Kidney capillary endothelial cell (primary cell): ENCODE measurements around the gene PGM5.
A peak's percentile ranks its signal among the peaks of the same experiment; 100 is the strongest.

ENCODE experiments used
- DNase-seq: peaks from one replicate; pipeline ENCODE4 v3.0.0-alpha.2; 2018; ENCODE audit warnings: low spot score

Gene PGM5

GRCh38 chr9:68437785-68438184, 81.4 kb downstream of the PGM5 start:
- no peak for DNase-seq

GRCh38 chr9:68443624-68444023, 87.2 kb downstream of the PGM5 start:
- no peak for DNase-seq

GRCh38 chr9:68446836-68447235, 90.4 kb downstream of the PGM5 start:
- no peak for DNase-seq

- DNase-seq: no peak
These were observed 91.2 kb downstream of the PGM5 start for GRCh38 chr9:68447611-68448010.

- DNase-seq: no peak
These were observed 98.3 kb downstream of the PGM5 start for GRCh38 chr9:68454579-68455334.

- no peak for DNase-seq
These were observed 99.0 kb downstream of the PGM5 start for GRCh38 chr9:68455451-68455850.

GRCh38 chr9:68457803-68458202, 101.4 kb downstream of the PGM5 start:
- DNase-seq: no peak

DNA sequence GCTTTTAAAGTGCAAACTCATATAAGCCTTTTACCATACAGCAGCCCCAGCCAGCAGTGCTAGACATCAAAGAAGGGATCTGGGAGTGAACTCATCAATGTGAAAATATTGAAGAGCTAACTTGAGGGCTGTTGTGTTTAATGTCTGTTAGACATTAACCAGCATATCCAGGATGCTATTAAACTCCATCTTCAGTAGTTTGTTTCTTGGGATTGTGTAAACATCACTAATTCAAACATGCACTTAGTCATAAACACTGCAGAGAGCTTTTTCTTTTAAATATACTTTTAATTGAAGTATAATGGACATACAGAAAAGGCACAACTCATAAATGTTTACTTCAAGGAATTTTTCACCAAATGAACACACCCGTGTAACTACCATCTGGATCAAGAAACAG, 102.5 kb downstream of the PGM5 start:
- no peak for DNase-seq

- DNase-seq: no peak
These were observed 105.8 kb downstream of the PGM5 start for GRCh38 chr9:68462105-68462775.

DNA sequence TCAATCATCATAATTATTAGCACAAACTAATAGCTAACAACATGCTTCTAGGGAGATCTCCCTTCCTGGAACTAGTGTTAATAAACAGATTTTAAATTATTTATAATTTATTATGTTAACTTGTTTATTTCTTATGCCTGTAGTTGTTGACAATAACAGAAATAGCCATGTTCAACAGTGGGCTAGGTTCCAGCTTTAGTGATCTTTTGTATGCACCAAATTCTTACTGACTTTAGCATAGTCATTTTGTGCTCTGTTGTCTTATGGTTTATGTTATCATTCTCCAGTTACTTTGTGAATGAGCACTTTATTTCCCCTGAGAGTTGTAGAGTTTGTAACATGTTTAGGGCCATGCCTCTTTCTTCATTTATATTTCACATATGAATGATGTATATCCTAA, 113.7 kb downstream of the PGM5 start:
- no peak for DNase-seq

GRCh38 chr9:68470634-68471033, 114.2 kb downstream of the PGM5 start:
- no peak for DNase-seq

- peak; percentile 9 for DNase-seq
These were observed 115.7 kb downstream of the PGM5 start for GRCh38 chr9:68472119-68472518.

- no peak for DNase-seq
These were observed 117.4 kb downstream of the PGM5 start for GRCh38 chr9:68473790-68474189.

DNA sequence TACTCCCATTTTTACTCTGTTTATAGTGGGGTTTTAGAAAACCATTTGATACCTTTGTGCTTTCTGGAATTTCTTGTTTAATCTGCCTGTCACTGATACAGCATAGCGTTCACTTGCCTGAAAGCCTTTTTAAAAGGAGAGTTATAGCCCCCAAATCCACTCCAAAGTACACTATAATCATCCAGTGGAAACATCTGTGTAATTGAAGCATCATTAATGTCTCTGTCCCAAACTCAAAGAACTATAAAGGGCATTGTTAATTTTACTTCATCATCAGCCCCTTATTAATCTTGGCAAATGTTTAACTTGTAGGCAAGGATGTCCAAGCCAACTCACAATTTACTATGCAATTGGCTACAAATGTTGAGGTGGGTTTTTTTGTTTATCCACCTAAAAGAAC, 120.0 kb downstream of the PGM5 start:
- no peak for DNase-seq

- DNase-seq: no peak
These were observed 120.4 kb downstream of the PGM5 start for GRCh38 chr9:68476847-68477246.

- no peak for DNase-seq
These were observed 124.4 kb downstream of the PGM5 start for GRCh38 chr9:68480807-68481206.

DNA sequence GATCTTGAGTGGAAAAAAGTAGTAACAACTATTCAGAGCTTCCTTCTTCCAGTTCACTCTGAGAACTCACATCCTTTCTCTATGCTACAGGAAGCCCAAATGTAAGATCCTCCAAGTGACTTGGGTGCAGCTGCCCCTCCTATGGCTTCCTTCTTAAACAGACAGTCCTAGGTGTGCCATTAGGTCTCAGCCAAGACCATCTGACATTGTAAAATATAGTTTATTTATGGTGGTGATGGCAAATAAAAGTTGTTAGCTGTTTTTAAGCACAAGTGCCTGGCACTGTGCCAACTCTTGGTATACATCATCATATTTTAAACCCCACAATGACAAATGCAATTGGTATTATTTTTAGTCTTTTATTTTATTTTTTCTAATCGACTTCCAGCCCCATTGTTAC, 126.1 kb downstream of the PGM5 start:
- no peak for DNase-seq

GRCh38 chr9:68488126-68488525, 131.7 kb downstream of the PGM5 start:
- no peak for DNase-seq

DNA sequence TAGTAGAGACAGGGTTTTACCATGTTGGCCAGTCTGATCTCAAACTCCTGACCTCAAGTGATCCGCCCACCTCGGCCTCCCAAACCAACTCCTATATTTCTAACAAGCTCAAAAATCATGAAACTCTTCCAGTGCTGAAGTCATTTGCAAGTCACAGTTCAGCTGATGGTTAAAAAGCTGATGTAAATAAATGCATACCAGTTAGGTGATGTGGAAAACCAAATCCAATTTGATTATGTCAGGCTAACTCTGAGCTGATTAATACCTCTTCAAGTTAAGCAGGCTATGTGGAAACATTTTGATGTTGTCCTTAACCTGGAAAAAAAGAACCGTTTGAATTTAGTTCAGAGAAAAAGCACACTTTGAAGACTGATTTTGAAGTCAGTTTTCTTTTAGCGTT, 133.2 kb downstream of the PGM5 start:
- no peak for DNase-seq

DNA sequence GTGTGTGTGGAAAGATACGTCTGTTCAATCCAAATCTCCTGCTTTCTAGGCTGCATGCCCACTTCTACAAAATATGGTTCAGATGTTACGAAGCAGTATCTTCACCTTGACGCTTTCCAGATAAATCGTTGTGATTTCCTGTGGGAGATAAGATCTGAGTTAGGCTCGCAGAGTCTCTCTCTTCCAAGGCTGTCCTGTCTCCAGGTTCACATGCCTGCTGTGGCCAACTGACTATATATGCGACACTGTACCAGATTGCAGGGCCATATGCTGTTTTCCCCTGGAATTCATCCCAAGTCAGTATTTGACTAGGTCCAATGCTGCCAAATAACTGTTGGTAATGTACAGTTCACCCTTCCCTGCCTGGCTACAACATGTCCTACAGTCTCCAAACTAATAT, 136.4 kb downstream of the PGM5 start:
- DNase-seq: no peak

DNA sequence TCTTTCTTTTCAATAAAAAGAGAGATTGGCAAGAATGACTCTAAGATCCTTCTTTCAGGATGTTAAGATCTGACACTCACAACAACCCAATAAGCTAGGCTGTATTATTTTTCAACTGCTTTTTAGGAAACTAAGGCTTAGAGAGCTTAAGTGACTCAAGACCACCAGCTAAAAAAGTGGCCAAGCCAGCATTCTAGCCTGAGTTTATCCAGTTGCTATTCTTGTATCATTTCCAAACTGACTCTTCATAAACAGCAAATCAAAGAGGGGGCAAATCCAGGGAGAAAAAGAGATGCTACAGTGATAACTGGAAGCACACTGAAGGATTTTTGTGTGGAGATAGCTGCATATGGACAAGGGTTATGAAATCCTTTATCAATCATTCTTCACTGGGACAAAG, 137.1 kb downstream of the PGM5 start:
- no peak for DNase-seq

DNA sequence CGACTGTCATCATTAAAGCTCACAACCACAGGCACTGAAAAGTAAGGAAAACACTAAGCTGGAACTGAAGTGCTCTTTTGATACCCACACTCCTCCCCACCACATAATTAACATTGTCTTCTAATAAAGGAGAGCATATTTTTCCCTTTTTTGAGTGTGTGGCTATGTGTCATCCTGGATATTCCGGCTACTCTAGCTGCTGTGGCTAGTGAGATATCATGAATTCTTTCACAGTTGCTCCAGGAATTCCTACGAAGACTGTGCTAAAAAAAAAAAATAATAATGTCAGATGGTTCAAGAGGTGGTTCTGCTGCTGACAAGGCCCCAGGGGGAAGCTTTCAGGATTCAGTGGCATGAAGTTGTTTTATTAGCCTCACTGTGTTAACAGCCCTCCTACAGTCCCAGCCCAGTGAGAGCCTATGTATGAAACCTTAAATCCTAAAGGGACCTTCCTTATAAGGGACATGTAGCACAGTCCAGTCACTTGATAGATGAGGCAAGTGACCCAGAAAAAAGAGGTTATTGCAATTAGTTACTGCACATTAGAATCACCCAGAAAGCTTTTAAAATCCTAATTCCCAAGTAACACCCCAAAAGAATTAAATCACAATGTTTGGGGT, 137.7 kb downstream of the PGM5 start:
- DNase-seq: no peak

- no peak for DNase-seq
These were observed 138.8 kb downstream of the PGM5 start for GRCh38 chr9:68495247-68495646.
